ENCODE data around the gene ENPP3. TPM values are rescaled to one million over a fixed set of nuclear protein-coding genes. Genes with fewer than 3 reads are reported as not detected.

Gene ENPP3
- polyA plus RNA-seq, 1 donor from 2014 or later, result not detected

DNA sequence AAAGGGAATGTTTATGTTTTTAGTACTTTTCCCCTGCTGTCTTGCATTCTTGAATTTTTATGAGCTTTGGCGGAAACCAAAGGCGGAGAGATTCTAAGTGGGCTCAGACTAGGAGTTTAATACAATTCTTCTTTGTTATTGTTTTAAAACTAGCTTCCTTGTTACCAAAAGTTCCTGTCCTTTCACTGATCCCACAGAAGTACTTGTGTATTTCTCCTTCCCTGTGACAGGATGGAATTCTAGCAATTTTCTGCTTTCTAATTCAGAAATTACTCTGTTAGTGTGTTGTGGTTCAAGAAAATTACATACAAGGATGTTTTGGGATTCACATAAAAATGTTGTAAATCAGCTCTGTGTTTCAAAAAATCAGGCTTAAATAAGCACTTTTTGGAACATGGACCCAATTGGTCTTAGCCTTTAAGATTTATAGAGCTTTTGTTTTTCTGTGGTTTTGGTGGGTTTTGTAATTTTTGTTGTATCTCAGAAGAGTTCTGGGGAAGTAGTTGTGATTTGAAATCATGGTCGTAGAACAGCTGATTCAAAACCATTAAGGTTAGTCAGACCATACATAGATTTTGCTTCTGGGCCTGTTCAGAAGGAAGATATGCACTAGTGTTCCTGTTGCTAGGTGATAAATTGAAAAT is 91.3 kb downstream of the ENPP3 start:
- Mint-ChIP-seq H3K27me3 (no peaks in the 10 kb centered on the region), H3K4me3 (no peak overlapping the region)

DNA sequence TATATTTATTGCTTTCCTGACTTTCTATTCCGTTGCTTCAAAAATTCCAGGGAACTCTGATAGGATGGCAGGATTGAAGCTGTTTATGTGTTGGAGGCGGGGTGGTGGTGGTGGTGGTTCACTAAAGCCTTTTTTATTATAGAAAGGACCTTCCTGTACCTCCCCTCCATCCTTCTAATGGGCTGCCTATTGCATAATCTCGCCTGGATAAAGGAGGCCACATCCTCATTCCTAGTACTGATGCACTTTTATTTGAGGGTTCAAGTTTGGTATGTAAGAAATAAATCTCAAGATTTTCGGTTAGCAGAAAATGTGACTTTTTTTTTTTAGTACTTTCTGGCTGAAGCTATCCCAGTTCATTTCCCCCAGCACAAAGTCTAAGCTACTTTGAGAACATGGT is 92.4 kb downstream of the ENPP3 start:
- no peak overlapping the region for H3K27ac Mint-ChIP-seq
- peaks cover 0 to 3% (median 0%) of the 10 kb centered on the region in 3 donors for H3K9me3 Mint-ChIP-seq
- H3K4me1 Mint-ChIP-seq, result no peaks in the 10 kb centered on the region
- H3K36me3 Mint-ChIP-seq, result no peaks in the 10 kb centered on the region
- no peaks in the 10 kb centered on the region for H3K27me3 Mint-ChIP-seq
- no peak overlapping the region for H3K4me3 Mint-ChIP-seq

More for the DNA sequence above, 91.3 kb downstream of the ENPP3 start:
- Mint-ChIP-seq H3K36me3 (no peaks in the 10 kb centered on the region), H3K27ac (no peak overlapping the region), H3K4me1 (no peaks in the 10 kb centered on the region), H3K9me3 (peaks cover 0 to 3% (median 0%) of the 10 kb centered on the region in 3 donors)

DNA sequence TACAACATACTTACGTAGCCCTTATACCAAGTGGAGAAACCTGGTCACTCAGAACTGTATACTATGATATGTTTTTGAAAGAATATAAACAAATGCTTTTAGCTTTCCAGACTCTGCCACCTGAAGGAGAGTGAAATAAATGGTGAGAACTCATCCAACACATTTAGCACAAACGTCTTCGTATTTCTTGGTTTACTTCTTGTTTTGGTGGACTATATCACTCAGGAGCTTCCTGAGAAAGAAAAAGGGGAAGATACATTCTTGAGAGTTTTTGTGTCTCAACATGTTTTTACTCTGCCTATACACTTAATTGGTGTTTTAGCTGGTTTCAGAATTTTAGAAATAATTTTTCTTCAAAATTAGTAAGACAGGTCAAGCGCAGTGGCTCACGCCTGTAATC is 93.2 kb downstream of the ENPP3 start:
- no peak overlapping the region for H3K27ac Mint-ChIP-seq
- no peaks in the 10 kb centered on the region for H3K4me1 Mint-ChIP-seq
- H3K9me3 Mint-ChIP-seq, result peaks cover 0 to 3% (median 0%) of the 10 kb centered on the region in 3 donors
- no peaks in the 10 kb centered on the region for H3K36me3 Mint-ChIP-seq
- no peaks in the 10 kb centered on the region for H3K27me3 Mint-ChIP-seq
- H3K4me3 Mint-ChIP-seq, result no peak overlapping the region

DNA sequence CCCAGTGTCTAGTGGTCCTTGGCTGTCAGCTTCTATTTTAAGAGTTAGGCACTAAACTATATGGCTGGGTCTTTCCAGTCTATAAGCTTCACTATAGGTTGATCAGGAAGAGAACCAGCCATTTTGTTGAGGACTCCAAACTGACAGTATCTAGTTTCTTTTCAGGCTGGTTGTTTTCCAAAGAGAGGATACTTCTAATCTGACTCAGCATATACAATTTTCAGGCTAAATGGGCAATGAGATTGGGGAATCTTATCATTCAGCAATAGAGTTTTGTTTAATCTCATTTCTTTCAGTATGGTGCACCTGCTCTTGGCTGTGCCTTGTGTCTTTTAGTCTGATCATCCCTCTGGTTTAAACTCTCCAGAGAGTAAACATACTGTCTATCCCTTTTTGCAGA is 94.1 kb downstream of the ENPP3 start:
- Mint-ChIP-seq H3K4me3 (no peak overlapping the region), H3K9me3 (peaks cover 0 to 3% (median 0%) of the 10 kb centered on the region in 3 donors), H3K4me1 (no peaks in the 10 kb centered on the region), H3K36me3 (no peaks in the 10 kb centered on the region), H3K27ac (peak overlapping the region in 1 of 3 donors; percentile 68), H3K27me3 (no peaks in the 10 kb centered on the region)

DNA sequence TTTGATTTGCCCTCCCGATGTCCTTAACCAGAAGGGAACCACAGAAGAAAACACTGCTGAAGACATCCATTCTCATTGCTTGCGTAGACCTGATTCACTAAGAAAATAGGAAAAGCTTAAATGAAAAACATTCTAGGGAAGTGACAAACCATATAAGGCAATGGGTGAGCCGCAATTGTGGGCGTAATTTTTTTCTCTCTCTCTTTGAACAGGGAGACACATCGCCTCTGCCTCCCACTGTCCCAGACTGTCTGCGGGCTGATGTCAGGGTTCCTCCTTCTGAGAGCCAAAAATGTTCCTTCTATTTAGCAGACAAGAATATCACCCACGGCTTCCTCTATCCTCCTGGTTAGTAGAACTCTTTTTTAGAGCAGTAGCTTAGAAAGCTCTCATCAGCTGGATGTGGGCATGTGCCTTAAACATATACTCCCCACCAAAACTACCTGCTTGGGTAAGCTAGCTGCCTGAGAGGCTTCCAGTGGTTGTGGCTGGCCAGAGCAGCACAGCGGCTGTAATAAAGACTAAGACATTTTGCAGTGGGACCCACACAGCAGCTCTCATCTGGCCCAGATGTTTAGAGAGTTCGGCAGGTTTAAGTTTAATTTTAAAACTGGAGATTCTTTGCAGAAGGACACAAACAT is 96.4 kb downstream of the ENPP3 start:
- no peaks in the 10 kb centered on the region for H3K4me1 Mint-ChIP-seq
- no peaks in the 10 kb centered on the region for H3K36me3 Mint-ChIP-seq
- H3K9me3 Mint-ChIP-seq, result peaks cover 0 to 3% (median 0%) of the 10 kb centered on the region in 3 donors
- no peaks in the 10 kb centered on the region for H3K27me3 Mint-ChIP-seq
- H3K4me3 Mint-ChIP-seq, result no peak overlapping the region
- no peak overlapping the region for H3K27ac Mint-ChIP-seq

DNA sequence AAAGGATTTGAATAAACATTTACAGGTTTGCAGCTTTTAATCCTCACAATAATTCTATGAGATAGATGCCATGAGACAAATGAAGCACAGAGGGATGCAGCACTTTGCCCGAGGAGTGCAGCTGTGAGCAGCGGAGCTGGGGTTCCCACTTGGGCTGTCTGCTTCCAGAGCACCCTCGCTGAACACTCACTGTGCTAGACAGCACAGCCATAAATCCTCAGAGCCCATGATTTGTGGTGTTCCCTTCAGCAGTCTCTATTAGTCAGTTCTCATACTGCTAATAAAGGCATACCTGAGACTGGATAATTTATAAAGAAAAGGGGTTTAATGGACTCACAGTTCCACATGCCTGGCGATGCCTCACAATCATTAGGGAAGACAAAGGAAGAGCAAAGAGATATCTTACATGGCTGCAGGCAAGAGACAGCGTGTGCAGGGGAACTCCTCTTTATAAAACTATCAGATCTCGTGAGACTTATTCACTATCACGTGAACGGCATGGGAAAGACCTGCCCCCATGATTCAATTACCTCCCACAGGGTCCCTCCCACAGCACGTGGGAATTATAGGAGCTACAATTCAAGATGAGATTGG is 99.0 kb downstream of the ENPP3 start:
- Mint-ChIP-seq H3K36me3 (no peaks in the 10 kb centered on the region), H3K27me3 (no peaks in the 10 kb centered on the region), H3K9me3 (no peaks in the 10 kb centered on the region), H3K27ac (no peak overlapping the region), H3K4me3 (no peak overlapping the region), H3K4me1 (no peaks in the 10 kb centered on the region)

DNA sequence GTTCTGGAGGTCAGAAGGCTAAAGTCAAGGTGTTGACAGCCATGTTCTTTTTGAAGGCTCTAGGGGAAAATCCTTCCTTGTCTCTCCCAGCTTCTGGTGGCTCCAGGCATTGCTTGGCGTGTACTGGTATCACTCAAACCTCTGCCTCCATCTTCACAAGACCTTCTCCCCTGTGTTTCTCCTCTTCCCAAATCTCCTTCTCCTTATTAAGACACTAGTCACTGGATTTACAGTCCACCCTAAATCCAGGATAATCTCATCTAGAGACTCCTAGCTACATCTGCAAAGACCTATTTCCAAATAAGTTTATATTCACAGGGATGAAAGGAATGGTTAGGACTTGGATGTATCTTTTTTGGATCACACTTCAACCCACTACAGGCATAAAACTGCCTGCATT is 99.7 kb downstream of the ENPP3 start:
- Mint-ChIP-seq H3K4me1 (peaks cover 0 to 3% (median 2%) of the 10 kb centered on the region in 3 donors), H3K27me3 (no peaks in the 10 kb centered on the region), H3K4me3 (no peak overlapping the region)

DNA sequence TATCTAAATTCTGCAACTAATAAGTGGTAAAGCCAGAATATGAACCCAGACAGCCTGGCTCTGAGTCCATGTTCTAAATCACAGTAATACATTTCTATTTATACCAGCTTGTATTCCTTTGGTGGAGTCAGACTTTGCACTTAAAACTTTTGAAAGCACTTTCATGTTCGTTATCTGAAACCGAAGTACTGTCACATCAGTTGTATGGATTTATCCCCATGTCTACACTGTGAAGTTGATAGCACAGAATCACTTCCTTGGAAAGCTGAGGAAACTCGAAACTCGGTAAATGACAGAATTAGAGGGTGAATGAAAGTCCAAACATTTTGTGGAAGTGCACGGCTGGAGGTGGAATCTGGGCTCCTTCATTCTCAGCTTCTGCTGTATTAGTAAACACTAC is 102.0 kb downstream of the ENPP3 start:
- Mint-ChIP-seq H3K27ac (no peak overlapping the region), H3K9me3 (no peaks in the 10 kb centered on the region), H3K4me3 (no peak overlapping the region), H3K4me1 (peaks cover 0 to 5% (median 4%) of the 10 kb centered on the region in 3 donors), H3K27me3 (no peaks in the 10 kb centered on the region), H3K36me3 (peaks cover 1% of the 10 kb centered on the region)

More for the DNA sequence above, 99.7 kb downstream of the ENPP3 start:
- H3K9me3 Mint-ChIP-seq, result no peaks in the 10 kb centered on the region
- H3K36me3 Mint-ChIP-seq, result peaks cover 1% of the 10 kb centered on the region
- H3K27ac Mint-ChIP-seq, result no peak overlapping the region

DNA sequence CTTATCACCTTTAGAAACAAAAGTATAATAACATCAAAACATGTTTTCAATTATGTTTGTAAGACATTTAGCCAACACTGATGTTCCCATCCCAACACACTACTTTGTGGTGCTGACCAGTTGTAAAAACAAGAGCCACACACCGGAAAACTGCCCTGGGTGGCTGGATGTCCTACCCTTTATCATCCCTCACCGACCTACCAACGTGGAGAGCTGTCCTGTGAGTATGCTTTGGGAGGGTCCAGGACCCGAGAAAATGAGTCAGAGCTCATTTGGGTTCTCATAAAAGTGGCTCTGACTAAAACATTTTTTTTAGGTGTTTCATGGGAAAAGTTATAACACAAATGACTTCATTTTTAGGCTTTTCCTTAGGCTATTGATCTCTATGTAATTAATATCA is 103.1 kb downstream of the ENPP3 start:
- Mint-ChIP-seq H3K27me3 (no peaks in the 10 kb centered on the region), H3K4me3 (no peak overlapping the region), H3K9me3 (no peaks in the 10 kb centered on the region), H3K4me1 (peaks cover 0 to 5% (median 4%) of the 10 kb centered on the region in 3 donors), H3K36me3 (peaks cover 1% of the 10 kb centered on the region), H3K27ac (no peak overlapping the region)

DNA sequence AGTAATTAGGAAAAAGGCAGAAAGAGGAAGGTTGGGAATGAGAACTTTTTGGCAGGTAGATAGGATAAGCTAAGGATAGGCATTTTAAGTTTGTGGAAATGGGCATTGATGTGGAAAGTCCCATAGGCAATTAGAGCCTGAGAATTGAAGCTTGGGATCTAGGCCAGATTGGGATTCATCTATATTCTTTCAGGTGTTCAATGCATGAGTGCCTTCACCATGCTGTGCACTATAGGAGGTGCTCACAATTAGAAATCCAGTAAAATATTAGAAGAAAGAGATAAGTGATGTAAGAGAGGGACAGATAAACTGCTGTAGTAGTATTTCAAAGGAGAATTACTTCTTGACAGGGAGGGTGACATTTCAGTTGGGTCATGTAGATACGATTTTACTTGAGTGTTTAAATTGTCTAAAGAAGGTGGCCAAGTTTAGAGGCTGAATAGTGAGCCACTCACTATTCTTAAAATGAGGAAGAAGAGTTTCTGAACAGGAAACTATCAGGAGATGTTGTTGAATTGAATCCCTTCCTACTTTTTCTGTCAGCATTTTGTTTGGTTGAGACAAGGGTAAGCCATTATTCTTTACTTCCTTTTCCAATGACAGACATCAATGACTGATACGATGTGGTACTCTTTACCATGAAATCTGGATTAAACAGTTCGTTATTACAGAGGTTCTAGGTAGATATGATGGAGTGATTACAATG is 104.7 kb downstream of the ENPP3 start:
- Mint-ChIP-seq H3K36me3 (peaks cover 1% of the 10 kb centered on the region), H3K27ac (no peak overlapping the region), H3K27me3 (no peaks in the 10 kb centered on the region), H3K4me3 (no peak overlapping the region), H3K4me1 (peaks cover 0 to 5% (median 4%) of the 10 kb centered on the region in 3 donors), H3K9me3 (no peaks in the 10 kb centered on the region)

DNA sequence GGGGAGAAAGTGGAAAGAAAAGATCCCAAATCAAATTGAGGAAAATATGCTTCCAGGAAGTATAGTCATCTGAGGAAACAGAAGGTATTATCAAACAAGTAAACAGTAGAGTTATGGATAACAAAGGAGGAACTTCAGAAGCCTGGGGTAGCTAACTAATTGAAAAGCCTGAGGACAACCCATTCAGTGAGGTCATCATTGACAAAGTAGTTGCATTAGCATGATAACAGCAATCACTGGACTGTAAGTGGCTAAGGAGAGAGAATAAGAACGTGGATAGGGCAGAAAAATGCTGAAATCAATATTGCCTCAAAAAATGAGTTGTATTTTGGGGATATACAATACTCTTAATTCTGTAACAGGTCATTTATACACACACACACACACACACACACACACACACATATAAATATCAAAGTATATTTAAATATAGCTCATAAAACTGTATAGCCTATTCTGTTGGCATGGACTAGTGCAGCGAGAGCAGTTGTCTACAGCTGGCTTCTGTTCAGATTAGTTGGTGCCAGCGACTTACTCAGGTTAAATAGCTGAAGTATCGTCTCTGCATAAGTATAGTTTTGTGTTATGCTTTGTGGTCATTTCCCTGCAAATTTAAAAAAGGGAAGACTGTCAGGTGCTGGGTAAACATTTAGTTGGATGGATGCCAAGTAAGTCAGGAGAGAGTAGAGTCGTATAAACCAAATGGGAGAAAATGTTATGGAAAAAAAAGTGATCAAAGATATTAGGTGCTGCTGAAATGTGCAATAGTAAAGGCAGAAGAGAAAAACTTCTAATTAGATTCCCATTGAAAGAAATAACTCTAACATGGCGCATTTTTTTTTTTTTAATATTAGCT is 107.6 kb downstream of the ENPP3 start:
- no peaks in the 10 kb centered on the region for H3K27me3 Mint-ChIP-seq
- H3K9me3 Mint-ChIP-seq, result no peaks in the 10 kb centered on the region
- H3K27ac Mint-ChIP-seq, result no peak overlapping the region
- peaks cover 1% of the 10 kb centered on the region for H3K36me3 Mint-ChIP-seq
- H3K4me3 Mint-ChIP-seq, result no peak overlapping the region
- H3K4me1 Mint-ChIP-seq, result peaks cover 0 to 5% (median 4%) of the 10 kb centered on the region in 3 donors

DNA sequence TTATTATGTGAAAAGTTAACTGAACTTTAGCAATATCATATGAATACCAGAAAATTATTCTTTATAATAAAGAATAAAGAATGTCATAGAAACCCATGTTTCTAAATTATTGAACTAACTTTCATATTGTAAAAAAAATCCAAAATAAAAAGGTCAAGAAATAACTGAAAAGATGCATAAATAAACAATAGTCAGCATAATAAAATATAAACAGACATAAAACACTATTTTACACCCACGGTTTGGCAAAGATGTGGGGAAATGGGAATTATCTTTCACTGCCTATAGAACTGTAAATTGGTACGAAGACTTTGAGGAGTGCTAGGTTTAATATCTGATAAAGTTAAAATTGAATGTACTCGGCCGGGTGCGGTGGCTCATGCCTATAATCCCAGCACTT is 108.4 kb downstream of the ENPP3 start:
- Mint-ChIP-seq H3K27me3 (no peaks in the 10 kb centered on the region), H3K27ac (no peak overlapping the region), H3K4me1 (peaks cover 0 to 5% (median 4%) of the 10 kb centered on the region in 3 donors), H3K9me3 (no peaks in the 10 kb centered on the region), H3K36me3 (peaks cover 1% of the 10 kb centered on the region), H3K4me3 (no peak overlapping the region)

DNA sequence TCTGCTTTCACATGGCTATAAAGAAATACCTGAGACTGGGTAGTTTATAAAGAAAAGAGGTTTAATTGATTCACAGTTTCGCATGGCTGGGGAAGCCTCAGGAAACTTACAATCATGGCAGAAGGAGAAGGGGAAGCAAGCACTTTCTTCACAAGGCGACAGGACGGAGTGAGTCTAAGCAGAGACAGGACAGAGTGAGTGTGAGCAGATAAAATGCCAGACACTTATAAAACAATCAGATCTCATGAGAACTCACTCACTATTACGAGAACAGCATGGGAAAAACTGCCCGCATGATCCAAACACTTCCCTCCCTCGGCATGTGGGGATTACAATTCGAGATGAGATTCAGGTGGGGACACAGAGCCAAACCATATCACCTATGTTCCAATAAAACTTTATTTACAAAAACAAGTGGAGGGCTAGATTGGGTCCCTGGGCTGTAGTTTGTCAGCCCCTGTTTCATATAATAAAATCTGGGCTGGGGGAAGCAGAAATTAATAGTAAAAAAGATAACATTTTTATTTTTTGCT is 110.8 kb downstream of the ENPP3 start:
- Mint-ChIP-seq H3K4me3 (no peak overlapping the region), H3K27ac (no peak overlapping the region), H3K4me1 (no peaks in the 10 kb centered on the region), H3K27me3 (peaks cover 2% of the 10 kb centered on the region), H3K9me3 (no peaks in the 10 kb centered on the region), H3K36me3 (no peaks in the 10 kb centered on the region)

DNA sequence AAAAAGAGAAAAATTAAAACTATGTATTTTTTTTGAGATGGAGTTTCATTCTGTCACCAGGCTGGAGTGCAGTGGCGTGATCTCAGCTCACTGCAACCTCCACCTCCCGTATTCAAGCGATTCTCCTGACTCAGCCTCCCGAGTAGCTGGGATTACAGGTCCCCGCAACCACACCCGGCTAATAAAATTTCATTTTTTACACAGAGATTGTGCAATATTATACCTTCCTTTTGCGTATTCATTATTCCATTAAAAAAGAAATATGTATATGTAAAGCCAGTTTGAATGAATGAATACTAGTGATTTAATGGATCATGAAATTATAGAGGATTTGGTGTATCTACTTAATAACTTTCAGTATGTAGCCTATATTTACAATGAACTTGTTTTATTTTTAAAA is 111.9 kb downstream of the ENPP3 start:
- Mint-ChIP-seq H3K4me1 (no peaks in the 10 kb centered on the region), H3K36me3 (no peaks in the 10 kb centered on the region), H3K27me3 (peaks cover 4% of the 10 kb centered on the region), H3K27ac (no peak overlapping the region), H3K4me3 (no peak overlapping the region), H3K9me3 (no peaks in the 10 kb centered on the region)

Data from IgD-negative memory B cell (primary cell).